NT2/D1 (cell line): ENCODE results near the gene SSC4D.

Experiments used
- DNase-seq: peaks from one replicate; pipeline ENCODE4 v3.0.0-alpha.2; 2011; ENCODE audit warnings: low read depth, low spot score
- H3K27me3 ChIP-seq: 2 replicates; pipeline ENCODE4 v1.6.0; 2011; ENCODE audit warnings: mild to moderate bottlenecking; ENCODE audit not compliant: insufficient read length, insufficient read depth
- H3K36me3 ChIP-seq: 2 replicates; pipeline ENCODE4 v1.6.1; 2011; ENCODE audit warnings: mild to moderate bottlenecking, low read length, mixed read lengths; ENCODE audit not compliant: insufficient read depth, insufficient read length
- H3K4me1 ChIP-seq: 2 replicates; pipeline ENCODE4 v1.5.1; 2011; ENCODE audit not compliant: insufficient read depth, insufficient read length
- H3K4me3 ChIP-seq: 2 replicates; pipeline ENCODE4 v1.5.1; 2011; ENCODE audit warnings: low read depth; ENCODE audit not compliant: insufficient read length
- H3K9ac ChIP-seq: 2 replicates; pipeline ENCODE4 v1.6.0; 2011; ENCODE audit warnings: low read depth; ENCODE audit not compliant: insufficient read length
- H3K9me3 ChIP-seq: 2 replicates; pipeline ENCODE4 v1.5.1; 2011; ENCODE audit warnings: mild to moderate bottlenecking, low read length; ENCODE audit not compliant: insufficient read depth
- SUZ12 ChIP-seq: IDR thresholded peaks from 2 replicates; pipeline ENCODE4 v1.6.1; 2011; ENCODE audit not compliant: insufficient read length, insufficient read depth; ENCODE audit errors: extremely low read depth
- YY1 ChIP-seq: IDR thresholded peaks from 2 replicates; pipeline ENCODE4 v1.6.1; 2011; ENCODE audit not compliant: insufficient read length, insufficient read depth
- ZNF274 ChIP-seq: IDR thresholded peaks from 2 replicates; pipeline ENCODE4 v1.6.1; 2011; ENCODE audit warnings: mild to moderate bottlenecking, low read depth, low read length

Gene SSC4D

DNA sequence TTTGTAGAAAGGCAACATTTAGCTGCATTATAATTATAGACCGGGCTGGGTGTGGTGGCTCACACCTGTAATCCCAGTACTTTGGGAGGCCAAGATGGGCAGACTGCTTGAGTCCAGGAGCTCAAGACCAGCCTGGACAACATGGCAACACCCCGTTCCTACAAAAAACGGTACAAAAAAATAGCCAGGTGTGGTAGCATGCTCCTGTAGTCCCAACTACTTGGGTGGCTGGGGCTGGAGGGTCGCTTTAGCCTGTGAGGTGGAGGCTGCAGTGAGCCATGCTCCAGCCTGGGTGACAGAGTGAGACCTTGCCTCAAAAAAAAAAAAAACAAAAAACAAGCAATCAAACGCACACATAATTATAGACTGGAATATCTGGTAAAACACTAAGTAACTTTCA lies 55.8 kb downstream of the SSC4D start:
- TF ChIP-seq ZNF274 (no peak), YY1 (no peak)
- H3K27me3 ChIP-seq: no peaks in the 10 kb centered on the region
- DNase-seq: no peak
- H3K9ac ChIP-seq: no peak overlapping the region
- no peak overlapping the region for H3K4me3 ChIP-seq
- H3K36me3 ChIP-seq: peaks cover 74% of the 10 kb centered on the region
- no peaks in the 10 kb centered on the region for H3K9me3 ChIP-seq
- H3K4me1 ChIP-seq: no peaks in the 10 kb centered on the region

DNA sequence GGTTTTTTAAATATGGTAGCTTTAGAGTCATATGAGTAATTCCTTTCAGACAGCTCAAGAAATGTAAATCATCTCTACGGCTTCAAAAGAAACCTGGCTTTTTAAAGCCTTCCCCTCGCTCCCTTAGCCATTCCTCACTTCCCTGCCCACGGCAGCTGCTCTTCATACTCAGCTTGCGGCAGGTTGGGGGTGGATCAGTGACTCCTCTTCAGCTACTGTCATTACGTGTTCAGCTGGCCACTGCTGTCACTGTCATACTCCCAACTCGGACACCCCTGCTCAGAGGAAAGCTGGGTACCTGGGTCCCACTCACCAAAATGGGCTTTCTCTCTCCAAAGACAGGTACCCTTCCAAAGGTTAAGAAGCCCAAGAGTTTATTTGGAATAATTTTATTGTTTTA lies 57.3 kb downstream of the SSC4D start:
- Histone ChIP-seq H3K36me3 (peaks cover 75% of the 10 kb centered on the region), H3K4me1 (no peaks in the 10 kb centered on the region), H3K27me3 (no peaks in the 10 kb centered on the region), H3K9ac (no peak overlapping the region), H3K4me3 (no peak overlapping the region), H3K9me3 (no peaks in the 10 kb centered on the region)
- TF ChIP-seq ZNF274: no peak
- no peak for TF ChIP-seq YY1
- no peak for TF ChIP-seq SUZ12
- DNase-seq: no peak

DNA sequence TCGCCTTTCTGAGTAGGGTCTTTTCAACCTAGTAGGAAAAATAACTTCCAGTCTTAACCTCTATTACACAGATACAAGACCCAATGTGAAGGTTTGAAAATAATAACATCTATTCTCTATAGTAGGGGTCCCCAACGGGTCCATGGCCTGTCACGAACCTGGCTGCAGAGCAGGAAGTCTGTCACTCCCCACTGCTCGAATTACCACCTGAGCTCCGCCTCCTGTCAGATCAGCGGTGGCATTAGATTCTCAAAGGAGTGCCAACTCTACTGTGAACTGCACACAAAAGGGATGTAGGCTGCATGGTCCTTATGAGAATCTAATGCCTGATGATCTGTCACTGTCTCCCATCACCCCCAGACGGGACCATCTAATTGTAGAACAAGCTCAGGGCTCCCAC lies 58.1 kb downstream of the SSC4D start:
- peaks cover 2% of the 10 kb centered on the region for H3K4me1 ChIP-seq
- no peak for DNase-seq
- H3K4me3 ChIP-seq: no peak overlapping the region
- H3K27me3 ChIP-seq: no peaks in the 10 kb centered on the region
- H3K9me3 ChIP-seq: no peaks in the 10 kb centered on the region
- no peak for TF ChIP-seq YY1
- no peak for TF ChIP-seq SUZ12
- no peak for TF ChIP-seq ZNF274
- peaks cover 75% of the 10 kb centered on the region for H3K36me3 ChIP-seq
- H3K9ac ChIP-seq: no peak overlapping the region

DNA sequence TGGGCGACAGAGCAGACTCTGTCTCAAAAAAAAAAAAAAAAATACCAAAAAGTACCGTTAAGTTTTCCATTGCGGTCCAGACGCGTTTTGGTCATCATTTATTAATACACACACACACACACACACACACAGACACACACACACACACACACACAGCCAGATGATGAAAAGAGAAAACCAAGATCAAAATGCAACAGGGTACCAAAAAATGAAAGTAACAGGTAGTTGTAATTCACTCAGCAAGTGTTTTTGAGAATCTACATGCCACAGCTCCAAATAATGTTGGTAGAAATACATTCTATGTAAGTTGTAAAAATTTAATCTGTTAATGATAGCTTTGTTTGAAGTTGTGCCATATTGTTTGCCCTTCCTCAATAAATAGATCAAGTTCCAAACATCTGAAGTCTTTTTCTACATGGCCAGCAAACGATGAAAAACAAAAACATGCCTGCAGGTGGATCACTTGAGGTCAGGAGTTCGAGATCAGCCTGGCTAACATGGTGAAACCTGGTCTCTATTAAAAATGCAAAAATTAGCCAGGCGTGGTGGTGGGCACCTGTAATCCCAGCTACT lies 60.1 kb downstream of the SSC4D start:
- H3K4me3 ChIP-seq: no peak overlapping the region
- no peak for DNase-seq
- no peak overlapping the region for H3K9ac ChIP-seq
- peaks cover 73% of the 10 kb centered on the region for H3K36me3 ChIP-seq
- peaks cover 2% of the 10 kb centered on the region for H3K4me1 ChIP-seq
- no peaks in the 10 kb centered on the region for H3K27me3 ChIP-seq
- no peak for TF ChIP-seq SUZ12
- no peak for TF ChIP-seq YY1
- no peak for TF ChIP-seq ZNF274
- no peaks in the 10 kb centered on the region for H3K9me3 ChIP-seq

DNA sequence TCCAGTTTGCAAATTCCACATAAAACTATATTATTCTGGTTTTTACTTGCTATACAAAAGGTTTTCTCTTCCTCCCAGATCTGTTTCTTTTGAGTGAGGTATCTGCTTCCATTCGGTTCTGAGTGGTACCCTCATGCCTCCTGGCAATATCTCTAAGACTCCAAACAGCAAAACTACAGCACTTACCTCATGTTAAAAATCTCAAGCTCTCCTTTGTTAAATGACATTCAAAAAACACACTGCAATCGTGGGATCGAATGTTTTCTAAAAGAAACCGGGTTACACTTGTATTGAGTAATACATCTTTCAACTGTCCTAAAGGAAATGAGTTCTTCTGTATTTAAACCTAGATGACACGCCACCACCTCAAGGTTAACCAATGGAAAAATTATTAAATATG lies 61.8 kb downstream of the SSC4D start:
- H3K4me1 ChIP-seq: peaks cover 2% of the 10 kb centered on the region
- DNase-seq: no peak
- H3K9me3 ChIP-seq: no peaks in the 10 kb centered on the region
- H3K9ac ChIP-seq: no peak overlapping the region
- H3K27me3 ChIP-seq: no peaks in the 10 kb centered on the region
- TF ChIP-seq SUZ12 (no peak), ZNF274 (no peak), YY1 (no peak)
- H3K36me3 ChIP-seq: peaks cover 81% of the 10 kb centered on the region
- H3K4me3 ChIP-seq: no peak overlapping the region

DNA sequence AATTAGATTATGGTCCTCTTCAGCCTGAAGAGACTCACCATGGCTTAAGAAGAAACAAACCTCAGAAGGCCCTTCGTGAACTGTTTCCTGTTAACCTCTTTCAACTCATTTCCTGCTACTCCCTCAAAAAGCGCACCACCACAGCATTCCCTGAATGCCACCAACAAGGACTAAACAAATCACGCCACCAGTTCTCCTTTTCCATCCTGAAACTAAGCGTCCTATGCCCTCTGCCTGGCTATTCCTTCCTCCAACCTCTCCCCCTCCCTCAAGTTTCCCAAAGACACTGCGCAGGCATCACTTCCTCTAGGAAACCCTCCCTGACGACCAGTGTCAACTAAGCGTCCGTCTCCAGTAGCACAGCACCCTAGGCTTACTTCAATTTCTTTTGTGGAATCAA lies 62.7 kb downstream of the SSC4D start:
- no peak overlapping the region for H3K4me3 ChIP-seq
- H3K9me3 ChIP-seq: no peaks in the 10 kb centered on the region
- H3K36me3 ChIP-seq: peaks cover 87% of the 10 kb centered on the region
- TF ChIP-seq SUZ12: no peak
- no peak for TF ChIP-seq YY1
- TF ChIP-seq ZNF274: no peak
- H3K9ac ChIP-seq: no peak overlapping the region
- peaks cover 4% of the 10 kb centered on the region for H3K4me1 ChIP-seq
- no peaks in the 10 kb centered on the region for H3K27me3 ChIP-seq
- DNase-seq: no peak

DNA sequence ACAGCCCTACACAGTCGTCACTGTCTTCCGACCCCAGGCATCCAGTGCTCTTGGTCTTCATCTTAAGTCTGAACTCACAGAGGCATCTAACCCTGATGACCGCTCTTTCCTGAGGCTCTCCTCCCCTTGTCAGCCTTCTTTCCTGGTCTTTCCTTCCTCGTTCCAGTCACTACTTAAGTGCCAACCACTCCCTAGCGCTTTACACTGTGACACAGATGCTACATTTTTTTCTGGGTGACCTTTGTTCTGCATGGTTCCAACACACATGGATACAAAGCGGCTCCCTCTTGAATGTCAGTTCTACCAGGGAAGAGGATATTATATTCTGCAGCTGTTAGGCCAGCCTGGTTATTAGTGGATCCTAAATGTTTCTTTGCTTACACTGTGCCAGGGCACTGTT lies 63.4 kb downstream of the SSC4D start:
- no peak overlapping the region for H3K9ac ChIP-seq
- no peak for DNase-seq
- peaks cover 85% of the 10 kb centered on the region for H3K36me3 ChIP-seq
- no peaks in the 10 kb centered on the region for H3K9me3 ChIP-seq
- peaks cover 4% of the 10 kb centered on the region for H3K4me1 ChIP-seq
- TF ChIP-seq SUZ12 (no peak), ZNF274 (no peak), YY1 (no peak)
- H3K4me3 ChIP-seq: no peak overlapping the region
- H3K27me3 ChIP-seq: no peaks in the 10 kb centered on the region

DNA sequence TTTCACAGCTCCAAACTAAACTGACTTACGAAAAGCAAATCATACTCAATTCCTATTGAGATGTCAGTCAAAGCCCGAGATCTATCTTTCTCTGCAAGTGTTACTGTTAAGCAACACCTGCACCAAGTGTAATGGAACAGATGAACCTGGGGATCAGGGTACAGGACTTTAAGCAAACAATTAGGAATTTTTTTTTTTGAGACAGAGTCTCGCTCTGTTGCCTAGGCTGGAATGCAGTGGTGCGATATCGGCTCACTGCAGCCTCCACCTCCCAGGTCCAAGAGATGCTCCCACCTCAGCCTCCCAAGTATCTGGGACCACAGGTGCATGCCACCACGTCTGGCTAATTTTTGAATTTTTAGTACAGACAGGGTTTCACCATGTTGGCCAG lies 65.6 kb downstream of the SSC4D start:
- peaks cover 77% of the 10 kb centered on the region for H3K36me3 ChIP-seq

More for the DNA sequence above, 65.6 kb downstream of the SSC4D start:
- H3K9me3 ChIP-seq: no peaks in the 10 kb centered on the region
- no peaks in the 10 kb centered on the region for H3K27me3 ChIP-seq
- no peak for DNase-seq
- no peak for TF ChIP-seq YY1
- no peak for TF ChIP-seq ZNF274
- no peak for TF ChIP-seq SUZ12
- H3K4me1 ChIP-seq: peaks cover 4% of the 10 kb centered on the region
- H3K9ac ChIP-seq: no peak overlapping the region
- H3K4me3 ChIP-seq: no peak overlapping the region
